Mesodermal cell (in vitro differentiated cells): Measurements from ENCODE around the gene ZNF655.
"Not testable (repeated sequence)": the region's sequence is repeated elsewhere in the genome, so short reads cannot be mapped to it uniquely, and the experiment has no call there.

Experiments used
- H3K27ac ChIP-seq: 2 replicates; pipeline ENCODE4 v1.7.0; 2013; ENCODE audit warnings: mild to moderate bottlenecking, low read depth, low read length, moderate library complexity; ENCODE audit not compliant: severe bottlenecking
- H3K36me3 ChIP-seq: 2 replicates; pipeline ENCODE4 v1.7.1; 2013; ENCODE audit warnings: mild to moderate bottlenecking, low read length, moderate library complexity; ENCODE audit not compliant: control insufficient read depth, insufficient read depth
- H3K4me1 ChIP-seq: one replicate; pipeline ENCODE4 v1.7.1; 2013; ENCODE audit warnings: mild to moderate bottlenecking, low read length; ENCODE audit not compliant: insufficient read depth, control insufficient read depth, poor library complexity, severe bottlenecking
- H3K4me3 ChIP-seq: 2 replicates; pipeline ENCODE4 v1.7.0; 2013; ENCODE audit warnings: low read length, control low read depth, mild to moderate bottlenecking; ENCODE audit not compliant: insufficient read depth, poor library complexity, severe bottlenecking; ENCODE audit errors: extremely low read depth
- H3K9me3 ChIP-seq: 2 replicates; pipeline ENCODE4 v1.7.1; 2013; ENCODE audit warnings: mild to moderate bottlenecking, low read length, moderate library complexity; ENCODE audit not compliant: control insufficient read depth
- WGBS, 2 experiments: methylation state at CpG; one replicate each; pipeline ENCODE4 v1.1.5; 2013; ENCODE audit warnings: missing lambda C conversion rate in 2 of 2; ENCODE audit not compliant: insufficient coverage in 2 of 2; 5-methylcytosine and 5-hydroxymethylcytosine counted together

The ZNF655 gene

GRCh38 chr7:99559175-99559915 is 903 bp downstream of the ZNF655 start:
- Histone ChIP-seq H3K9me3 (no peaks in the 10 kb centered on the region), H3K27ac (peak overlapping the region; percentile 94), H3K4me3 (peak overlapping the region; percentile 72), H3K36me3 (peaks cover 60% of the 10 kb centered on the region), H3K4me1 (peaks cover 44% of the 10 kb centered on the region)
- WGBS, 2 experiments: 7 to 11% methylated on average over 17 to 21 of the region's 31 CpGs

GRCh38 chr7:99560834-99561736 is 2.6 kb downstream of the ZNF655 start:
- Histone ChIP-seq H3K4me3 (no peak overlapping the region), H3K9me3 (no peaks in the 10 kb centered on the region), H3K4me1 (peaks cover 45% of the 10 kb centered on the region), H3K27ac (peak overlapping the region; percentile 98), H3K36me3 (peaks cover 62% of the 10 kb centered on the region)
- 98 to 100% methylated on average over 3 to 5 of the region's 7 CpGs for WGBS, 2 experiments

GRCh38 chr7:99561737-99562051 is 3.3 kb downstream of the ZNF655 start:
- Histone ChIP-seq H3K27ac (peak overlapping the region; percentile 98), H3K4me1 (peaks cover 45% of the 10 kb centered on the region), H3K36me3 (peaks cover 64% of the 10 kb centered on the region), H3K9me3 (no peaks in the 10 kb centered on the region), H3K4me3 (no peak overlapping the region)
- 93 to 100% methylated on average over 1 to 2 of the region's 2 CpGs for WGBS, 2 experiments

- 90 to 100% methylated on average over 2 of the region's 9 CpGs for WGBS, 2 experiments
Measured at GRCh38 chr7:99562114-99562784, 3.8 kb downstream of the ZNF655 start.

GRCh38 chr7:99562832-99563231 is 4.4 kb downstream of the ZNF655 start:
- H3K4me3 ChIP-seq: no peak overlapping the region
- 14% methylated on average over 1 of the region's 2 CpGs; no CpG with 5 or more reads in 1 of the 2 experiments for WGBS, 2 experiments
- H3K9me3 ChIP-seq: no peaks in the 10 kb centered on the region
- peaks cover 45% of the 10 kb centered on the region for H3K4me1 ChIP-seq
- peak overlapping the region; percentile 98 for H3K27ac ChIP-seq
- peaks cover 67% of the 10 kb centered on the region for H3K36me3 ChIP-seq

More at GRCh38 chr7:99562114-99562784, 3.8 kb downstream of the ZNF655 start:
- Histone ChIP-seq H3K4me3 (no peak overlapping the region), H3K27ac (peak overlapping the region; percentile 98), H3K36me3 (peaks cover 63% of the 10 kb centered on the region), H3K4me1 (peaks cover 45% of the 10 kb centered on the region), H3K9me3 (no peaks in the 10 kb centered on the region)

- Histone ChIP-seq H3K4me1 (peaks cover 45% of the 10 kb centered on the region), H3K27ac (peak overlapping the region; percentile 98), H3K9me3 (no peaks in the 10 kb centered on the region), H3K36me3 (peaks cover 75% of the 10 kb centered on the region), H3K4me3 (no peak overlapping the region)
- 61 to 96% methylated on average over 7 of the region's 10 CpGs for WGBS, 2 experiments
Measured at GRCh38 chr7:99563650-99564049, 5.2 kb downstream of the ZNF655 start.

- not testable (repeated sequence) for H3K27ac ChIP-seq, H3K9me3 ChIP-seq, H3K4me3 ChIP-seq, H3K4me1 ChIP-seq
- 87 to 100% methylated on average over 3 to 6 of the region's 7 CpGs for WGBS, 2 experiments
- H3K36me3 ChIP-seq: peaks cover 97% of the 10 kb centered on the region
Measured at GRCh38 chr7:99568770-99569169, 10.3 kb downstream of the ZNF655 start.

- Histone ChIP-seq H3K4me1 (no peaks in the 10 kb centered on the region), H3K4me3 (no peak overlapping the region), H3K27ac (no peak overlapping the region), H3K36me3 (peaks cover 78% of the 10 kb centered on the region), H3K9me3 (no peaks in the 10 kb centered on the region)
- WGBS, 2 experiments: 97 to 100% methylated on average over 2 to 3 of the region's 3 CpGs
Measured at GRCh38 chr7:99571768-99572167, 13.3 kb downstream of the ZNF655 start.

GRCh38 chr7:99573257-99573656 is 14.8 kb downstream of the ZNF655 start:
- peaks cover 65% of the 10 kb centered on the region for H3K36me3 ChIP-seq
- H3K9me3 ChIP-seq: no peaks in the 10 kb centered on the region
- H3K4me3 ChIP-seq: no peak overlapping the region
- no peaks in the 10 kb centered on the region for H3K4me1 ChIP-seq
- H3K27ac ChIP-seq: no peak overlapping the region
- no CpG with 5 or more reads among the region's 1 CpG for WGBS, 2 experiments

GRCh38 chr7:99576251-99576650 is 17.8 kb downstream of the ZNF655 start:
- no peaks in the 10 kb centered on the region for H3K4me1 ChIP-seq
- H3K36me3 ChIP-seq: peaks cover 37% of the 10 kb centered on the region
- no peaks in the 10 kb centered on the region for H3K9me3 ChIP-seq
- no peak overlapping the region for H3K27ac ChIP-seq
- 83% methylated on average over 1 of the region's 3 CpGs; no CpG with 5 or more reads in 1 of the 2 experiments for WGBS, 2 experiments
- H3K4me3 ChIP-seq: no peak overlapping the region
